HUES6 (cell line): ENCODE results near the gene GPR68.
"Not testable (repeated sequence)": the region's sequence is repeated elsewhere in the genome, so short reads cannot be mapped to it uniquely, and the experiment has no call there.

Source experiments
- H3K27ac ChIP-seq: 2 replicates; pipeline ENCODE4 v1.7.0; 2013; ENCODE audit warnings: low read depth, mild to moderate bottlenecking, low read length, inconsistent platforms
- H3K27me3 ChIP-seq: 2 replicates; pipeline ENCODE4 v1.6.1; 2013; ENCODE audit warnings: low read length; ENCODE audit not compliant: control insufficient read depth, insufficient read depth
- H3K36me3 ChIP-seq: 2 replicates; pipeline ENCODE4 v1.6.1; 2013; ENCODE audit warnings: low read length; ENCODE audit not compliant: control insufficient read depth, insufficient read depth
- H3K4me1 ChIP-seq: 2 replicates; pipeline ENCODE4 v1.6.1; 2013; ENCODE audit warnings: low read length; ENCODE audit not compliant: control insufficient read depth, insufficient read depth
- H3K4me3 ChIP-seq: 2 replicates; pipeline ENCODE4 v1.5.1; 2013; ENCODE audit warnings: low read depth, low read length
- H3K9ac ChIP-seq: one replicate; pipeline ENCODE4 v1.6.1; 2013; ENCODE audit warnings: mild to moderate bottlenecking, low read length
- H3K9me3 ChIP-seq: 2 replicates; pipeline ENCODE4 v1.6.1; 2013; ENCODE audit warnings: low read depth, low read length; ENCODE audit not compliant: control insufficient read depth, insufficient read depth

GPR68 gene

DNA sequence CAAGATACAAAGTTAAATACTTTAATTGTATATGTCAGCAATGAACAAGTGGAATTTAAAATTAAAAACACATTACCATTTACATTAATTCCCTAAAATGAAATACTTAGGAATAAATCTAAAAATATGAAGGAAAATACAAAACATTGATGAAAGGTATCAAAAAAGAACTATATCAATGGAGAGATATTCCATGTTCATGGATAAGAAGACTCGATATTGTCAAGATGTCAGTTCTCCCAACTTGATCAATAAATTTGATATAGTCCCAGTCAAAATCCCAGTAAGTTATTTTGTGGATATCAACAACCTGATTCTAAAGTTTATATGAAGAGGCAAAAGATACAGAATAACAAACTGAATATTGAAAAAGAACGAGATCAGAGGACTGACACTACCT lies 33.5 kb downstream of the GPR68 start:
- no peaks in the 10 kb centered on the region for H3K4me1 ChIP-seq
- no peak overlapping the region for H3K4me3 ChIP-seq
- H3K27ac ChIP-seq: no peak overlapping the region
- H3K36me3 ChIP-seq: peaks cover 12% of the 10 kb centered on the region
- no peaks in the 10 kb centered on the region for H3K9me3 ChIP-seq
- no peak overlapping the region for H3K9ac ChIP-seq
- no peaks in the 10 kb centered on the region for H3K27me3 ChIP-seq

DNA sequence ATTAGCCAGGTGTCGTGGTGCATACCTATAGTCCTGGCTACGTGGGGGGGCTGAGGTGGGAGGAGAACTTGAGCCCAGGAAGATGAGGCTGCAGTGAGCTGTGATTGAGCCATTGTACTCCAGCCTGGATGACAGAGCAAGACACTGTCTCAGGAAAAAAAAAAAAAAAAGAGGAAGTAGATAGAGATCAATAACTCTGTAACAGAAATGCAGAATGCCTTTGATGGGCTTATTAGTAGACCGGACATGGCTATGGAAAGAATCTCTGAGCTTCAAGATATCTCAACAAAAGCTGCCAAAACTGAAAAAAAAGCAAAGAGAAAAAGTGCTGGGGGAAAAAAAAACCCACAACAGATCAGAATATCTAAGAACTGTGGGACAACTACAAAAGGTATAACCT lies 37.5 kb downstream of the GPR68 start:
- no peak overlapping the region for H3K4me3 ChIP-seq
- peaks cover 29% of the 10 kb centered on the region for H3K36me3 ChIP-seq
- no peaks in the 10 kb centered on the region; the same call in 1 of the 2 replicates for H3K4me1 ChIP-seq
- H3K9ac ChIP-seq: no peak overlapping the region
- no peak overlapping the region for H3K27ac ChIP-seq
- H3K9me3 ChIP-seq: no peaks in the 10 kb centered on the region
- H3K27me3 ChIP-seq: no peaks in the 10 kb centered on the region

DNA sequence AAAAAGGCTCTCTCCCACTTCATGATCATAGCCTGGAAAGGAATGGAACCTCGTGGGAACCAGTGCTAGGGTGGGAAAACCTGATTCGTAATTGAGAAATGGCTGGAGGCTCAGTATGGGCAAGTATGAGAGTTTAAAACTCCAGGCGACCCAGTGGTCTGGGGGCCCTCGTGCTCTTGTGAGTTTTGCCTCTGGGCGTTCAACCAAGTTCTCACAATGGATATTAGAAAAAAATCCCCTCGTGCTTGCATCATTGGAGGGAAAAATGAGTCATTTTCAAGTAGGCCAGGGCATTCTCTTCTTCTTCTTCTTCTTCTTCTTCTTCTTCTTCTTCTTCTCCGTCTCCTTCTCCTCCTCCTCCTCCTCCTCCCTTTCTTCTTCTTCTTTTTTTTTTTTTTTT lies 39.0 kb downstream of the GPR68 start:
- no peaks in the 10 kb centered on the region; the same call in 1 of the 2 replicates for H3K4me1 ChIP-seq
- no peak overlapping the region for H3K4me3 ChIP-seq
- peaks cover 32% of the 10 kb centered on the region for H3K36me3 ChIP-seq
- no peak overlapping the region for H3K27ac ChIP-seq
- H3K9ac ChIP-seq: no peak overlapping the region
- H3K27me3 ChIP-seq: no peaks in the 10 kb centered on the region
- H3K9me3 ChIP-seq: 0 out of 2 replicates have a peak, but pooled peaks cover 3% of the 10 kb centered on the region

DNA sequence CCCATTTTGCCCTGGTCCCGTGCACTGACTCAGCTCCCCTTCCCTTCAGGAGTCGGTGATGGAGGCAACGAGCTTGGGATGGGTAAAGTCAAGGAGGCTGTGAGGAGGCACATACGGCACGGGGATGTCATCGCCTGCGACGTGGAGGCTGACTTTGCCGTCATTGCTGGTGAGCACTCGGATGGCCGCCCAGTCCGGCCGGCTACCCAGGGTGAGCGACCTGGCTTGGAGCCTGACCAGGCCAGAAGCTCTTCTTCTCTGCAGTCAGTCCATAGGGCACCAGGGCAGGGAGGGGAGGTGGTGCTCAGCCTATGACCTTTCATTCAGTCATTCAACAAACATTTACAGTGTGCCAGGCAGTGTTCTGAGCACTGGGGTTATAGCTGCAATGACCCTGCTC lies 39.8 kb downstream of the GPR68 start:
- Histone ChIP-seq H3K9ac (no peak overlapping the region), H3K36me3 (peaks cover 38% of the 10 kb centered on the region), H3K9me3 (peaks cover 5% of the 10 kb centered on the region), H3K4me3 (no peak overlapping the region), H3K4me1 (no peaks in the 10 kb centered on the region; the same call in 1 of the 2 replicates), H3K27me3 (no peaks in the 10 kb centered on the region), H3K27ac (no peak overlapping the region)

DNA sequence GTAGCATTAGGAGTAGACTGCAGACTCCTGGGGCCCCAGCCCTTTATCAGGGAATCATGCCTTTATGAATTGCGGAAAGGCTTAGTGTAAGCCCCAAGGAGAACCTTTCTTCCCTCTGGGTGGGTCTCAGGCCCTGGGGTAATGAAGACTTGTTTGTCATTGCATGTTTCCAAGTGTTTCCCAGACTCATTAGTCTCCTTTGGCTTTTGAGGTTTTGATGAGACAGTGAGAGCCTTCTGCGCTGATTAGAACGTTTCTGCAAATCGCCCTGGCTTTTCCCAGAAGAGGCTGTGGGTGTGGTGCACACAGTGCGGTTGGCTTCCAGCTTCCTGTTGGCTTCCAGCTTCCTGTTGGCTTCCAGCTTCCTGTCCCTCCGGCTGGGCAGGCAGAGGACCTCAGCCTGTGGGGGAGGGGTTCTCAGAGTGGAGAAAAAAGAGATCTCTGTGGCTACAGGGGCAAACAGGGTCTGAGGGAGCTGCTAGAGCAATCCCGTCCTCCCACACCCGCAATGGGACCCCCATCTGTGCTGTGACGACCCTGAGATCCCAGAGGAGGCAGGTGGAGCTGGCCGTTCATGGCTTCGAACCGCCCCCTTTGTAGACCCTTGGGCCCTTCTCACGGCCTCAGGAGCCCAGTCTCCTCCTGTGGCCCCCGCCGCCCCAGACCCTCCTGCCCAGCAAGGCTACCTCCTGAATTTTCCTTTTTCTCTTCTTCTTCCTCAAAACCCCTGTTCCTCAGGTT lies 42.1 kb downstream of the GPR68 start:
- H3K9ac ChIP-seq: no peak overlapping the region

DNA sequence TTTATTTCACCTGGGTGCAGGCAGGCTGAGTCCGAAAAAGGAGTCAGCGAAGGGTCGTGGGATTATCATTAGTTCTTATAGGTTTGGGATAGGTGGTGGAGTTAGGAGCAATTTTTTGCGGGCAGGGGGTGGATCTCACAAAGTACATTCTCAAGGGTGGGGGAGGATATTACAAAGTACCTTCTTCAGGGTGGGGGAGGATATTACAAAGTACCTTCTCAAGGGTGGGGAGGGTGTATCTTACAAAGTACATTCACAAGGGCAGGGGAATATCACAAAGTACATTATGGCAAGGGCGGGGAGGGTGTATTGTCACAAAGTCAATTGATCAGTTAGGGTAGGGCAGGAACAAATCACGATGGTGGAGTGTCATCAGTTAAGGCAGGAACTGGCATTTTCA lies 43.7 kb downstream of the GPR68 start:
- H3K27me3 ChIP-seq, H3K4me3 ChIP-seq, H3K9me3 ChIP-seq, H3K27ac ChIP-seq, H3K9ac ChIP-seq, H3K4me1 ChIP-seq: not testable (repeated sequence)
- H3K36me3 ChIP-seq: peaks cover 47% of the 10 kb centered on the region

More for the DNA sequence above, 42.1 kb downstream of the GPR68 start:
- H3K27ac ChIP-seq: no peak overlapping the region
- no peak overlapping the region for H3K4me3 ChIP-seq
- H3K27me3 ChIP-seq: no peaks in the 10 kb centered on the region
- H3K4me1 ChIP-seq: no peaks in the 10 kb centered on the region; the same call in 1 of the 2 replicates
- peaks cover 5% of the 10 kb centered on the region for H3K9me3 ChIP-seq
- H3K36me3 ChIP-seq: peaks cover 41% of the 10 kb centered on the region

DNA sequence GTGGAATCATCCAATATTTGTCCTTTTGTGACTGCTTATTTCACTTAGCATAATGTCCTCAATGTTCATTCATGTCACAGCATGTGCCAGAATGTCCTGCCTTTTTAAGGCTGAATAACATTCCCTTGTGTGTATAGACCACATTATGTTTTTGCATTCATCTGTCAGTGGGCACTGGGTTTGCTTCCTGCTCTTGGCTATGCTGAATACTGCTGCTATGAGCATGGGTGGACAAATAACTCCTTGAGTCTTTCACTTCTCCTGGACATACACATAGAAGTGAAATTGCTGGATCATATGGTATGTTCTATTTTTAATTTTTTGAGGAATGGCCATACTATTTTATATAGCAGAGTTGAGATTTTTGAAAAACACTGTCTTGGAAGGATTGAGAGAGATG lies 46.9 kb downstream of the GPR68 start:
- Histone ChIP-seq H3K27me3 (no peaks in the 10 kb centered on the region), H3K9me3 (peaks cover 5% of the 10 kb centered on the region), H3K4me1 (no peaks in the 10 kb centered on the region; the same call in 1 of the 2 replicates), H3K4me3 (no peak overlapping the region), H3K27ac (no peak overlapping the region), H3K36me3 (peaks cover 34% of the 10 kb centered on the region), H3K9ac (no peak overlapping the region)

DNA sequence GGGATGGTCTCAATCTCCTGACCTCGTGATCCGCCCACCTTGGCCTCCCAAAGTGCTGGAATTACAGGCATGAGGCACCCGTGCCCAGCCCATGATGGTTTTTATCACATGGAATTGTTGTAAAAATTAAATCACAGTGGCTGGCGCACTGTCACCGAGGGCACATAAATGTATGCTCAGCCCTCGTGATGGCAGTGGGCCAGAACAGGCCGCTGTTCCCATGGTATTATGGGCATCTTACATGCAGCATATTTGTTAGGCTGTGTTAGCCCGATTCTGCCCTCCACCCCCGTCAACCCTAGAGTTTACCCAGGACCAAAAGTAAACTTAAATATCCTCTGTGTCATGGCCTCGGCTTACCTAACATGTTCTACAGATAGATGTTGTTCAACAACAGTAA lies 48.6 kb downstream of the GPR68 start:
- Histone ChIP-seq H3K4me1 (no peaks in the 10 kb centered on the region), H3K9ac (no peak overlapping the region), H3K4me3 (no peak overlapping the region), H3K27ac (no peak overlapping the region), H3K9me3 (peaks cover 5% of the 10 kb centered on the region), H3K27me3 (no peaks in the 10 kb centered on the region), H3K36me3 (peaks cover 34% of the 10 kb centered on the region)

DNA sequence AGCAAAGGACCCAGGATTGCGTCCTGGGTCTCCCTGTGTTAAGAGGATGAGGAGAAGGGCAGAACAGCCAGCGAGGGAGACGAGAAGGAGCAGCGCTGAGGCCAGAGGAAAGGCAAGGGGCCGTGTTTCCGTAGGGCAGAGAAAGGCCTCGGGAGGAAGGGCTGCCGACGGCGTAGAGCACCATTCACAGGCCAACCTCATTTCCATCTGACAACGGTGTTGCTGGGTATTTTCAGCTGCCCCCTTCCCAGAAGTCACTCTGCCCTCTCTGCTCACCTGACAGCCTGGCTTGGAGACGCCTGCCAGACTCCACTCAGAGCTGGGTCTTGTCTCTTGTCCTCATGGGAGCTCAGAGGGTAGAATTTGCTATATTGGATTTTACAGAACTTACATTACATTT lies 51.4 kb downstream of the GPR68 start:
- no peaks in the 10 kb centered on the region for H3K4me1 ChIP-seq
- H3K9me3 ChIP-seq: no peaks in the 10 kb centered on the region
- H3K27me3 ChIP-seq: no peaks in the 10 kb centered on the region
- H3K36me3 ChIP-seq: peaks cover 38% of the 10 kb centered on the region
- no peak overlapping the region for H3K27ac ChIP-seq
- H3K4me3 ChIP-seq: no peak overlapping the region
- no peak overlapping the region for H3K9ac ChIP-seq

DNA sequence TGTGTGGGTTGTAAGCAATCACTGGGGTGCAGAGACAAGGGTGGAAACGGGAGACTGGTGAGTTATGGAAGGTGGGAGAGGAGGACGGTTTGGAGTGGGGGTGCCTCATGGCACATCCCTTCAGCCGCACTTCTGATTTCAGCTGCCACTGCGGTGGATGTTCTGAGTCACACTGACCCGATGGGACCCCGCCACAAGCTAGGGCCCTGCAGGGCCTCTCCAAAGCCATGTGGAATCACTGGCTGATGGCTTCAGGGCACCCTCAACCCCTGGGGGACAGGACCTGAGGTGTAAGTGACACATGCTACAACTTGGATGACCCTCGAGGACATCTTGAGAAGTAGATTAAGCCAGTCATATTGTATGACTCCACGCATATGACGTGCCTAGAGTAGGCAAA lies 53.7 kb downstream of the GPR68 start:
- Histone ChIP-seq H3K4me3 (no peak overlapping the region), H3K36me3 (peaks cover 35% of the 10 kb centered on the region), H3K27ac (no peak overlapping the region), H3K9me3 (no peaks in the 10 kb centered on the region), H3K4me1 (no peaks in the 10 kb centered on the region), H3K9ac (no peak overlapping the region), H3K27me3 (no peaks in the 10 kb centered on the region)

DNA sequence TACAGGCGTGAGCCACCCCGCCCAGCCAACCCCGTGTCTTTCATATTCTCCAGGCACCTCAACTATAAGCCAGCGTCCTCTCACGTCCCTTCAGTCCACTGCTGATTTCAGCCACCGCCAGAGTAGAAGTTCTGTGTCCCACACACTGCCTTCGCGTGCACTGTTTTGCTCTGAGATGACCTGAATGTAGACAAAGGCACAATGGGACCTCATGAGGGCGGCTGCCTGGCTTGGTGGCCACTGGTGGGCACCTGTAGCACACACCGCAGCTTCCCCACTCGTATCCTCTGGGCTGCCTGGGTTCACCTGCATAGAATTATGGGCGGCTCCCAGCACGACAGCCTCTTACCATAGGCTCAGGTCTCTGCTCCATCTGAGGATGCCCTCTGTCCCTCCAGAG lies 57.2 kb downstream of the GPR68 start:
- H3K4me1 ChIP-seq: no peaks in the 10 kb centered on the region
- H3K27ac ChIP-seq: no peak overlapping the region
- H3K36me3 ChIP-seq: peaks cover 38% of the 10 kb centered on the region
- no peaks in the 10 kb centered on the region for H3K27me3 ChIP-seq
- no peak overlapping the region for H3K9ac ChIP-seq
- no peak overlapping the region for H3K4me3 ChIP-seq
- no peaks in the 10 kb centered on the region for H3K9me3 ChIP-seq
